SU-DHL-6 (cell line): Measurements from ENCODE around the gene ACTMAP.

Source experiments
- H2AFZ ChIP-seq: fragments of 200-600 bp; sonication (generic); 2 replicates; pipeline ENCODE4 v1.6.1; 2014; ENCODE audit warnings: low read depth, mild to moderate bottlenecking, moderate library complexity, mixed read lengths, antibody characterized with exemption, low read length; ENCODE audit not compliant: severe bottlenecking
- H3F3A ChIP-seq: fragments of 200-600 bp; shearing (Covaris generic); 2 replicates; pipeline ENCODE4 v1.6.0; 2016; ENCODE audit warnings: antibody characterized with exemption, mild to moderate bottlenecking; ENCODE audit not compliant: insufficient read depth
- H3K27ac ChIP-seq: fragments of 200-600 bp; sonication (generic); 2 replicates; pipeline ENCODE4 v1.5.1; 2016; ENCODE audit warnings: low read depth, mild to moderate bottlenecking, low read length, moderate library complexity, mixed read lengths
- H3K27me3 ChIP-seq: fragments of 200-600 bp; sonication (generic), shearing (Covaris generic); 2 replicates; pipeline ENCODE4 v1.6.0; 2014; ENCODE audit warnings: mild to moderate bottlenecking, low read length
- H3K36me3 ChIP-seq: fragments of 200-600 bp; sonication (generic); 2 replicates; pipeline ENCODE4 v1.6.1; 2014; ENCODE audit warnings: mild to moderate bottlenecking, low read length, mixed read lengths
- H3K4me2 ChIP-seq: fragments of 300-600, 200-600 bp; shearing (Covaris generic), sonication (generic); 2 replicates; pipeline ENCODE4 v1.6.0; 2014; ENCODE audit warnings: low read length, low read depth, mild to moderate bottlenecking; ENCODE audit not compliant: poor library complexity, severe bottlenecking
- H3K4me3 ChIP-seq: fragments of 200-600 bp; sonication (generic); 2 replicates; pipeline ENCODE4 v1.5.1; 2014; ENCODE audit warnings: antibody characterized with exemption, low read length, mild to moderate bottlenecking, mixed read lengths; ENCODE audit not compliant: insufficient read depth, poor library complexity, severe bottlenecking
- H3K79me2 ChIP-seq: fragments of 200-600 bp; sonication (generic); 2 replicates; pipeline ENCODE4 v1.6.1; 2014; ENCODE audit warnings: mild to moderate bottlenecking, low read length, moderate library complexity; ENCODE audit not compliant: insufficient read depth
- H3K9ac ChIP-seq: fragments of 200-600 bp; sonication (generic); 2 replicates; pipeline ENCODE4 v1.7.0; 2014; ENCODE audit warnings: mild to moderate bottlenecking, low read length
- H3K9me2 ChIP-seq: fragments of 200-600 bp; sonication (generic); replicated peaks from 2 replicates; pipeline ENCODE4 v1.6.1; 2014; ENCODE audit warnings: low read length; ENCODE audit not compliant: insufficient read depth
- H3K9me3 ChIP-seq: fragments of 200-600 bp; sonication (generic); 2 replicates; pipeline ENCODE4 v1.6.1; 2014; ENCODE audit warnings: low read length, mixed read lengths; ENCODE audit not compliant: insufficient read depth
- H4K20me1 ChIP-seq: fragments of 200-600 bp; sonication (generic); 2 replicates; pipeline ENCODE4 v1.6.1; 2014; ENCODE audit warnings: low read depth, mild to moderate bottlenecking, antibody characterized with exemption, low read length, moderate library complexity, mixed read lengths
- EZH2phosphoT487 ChIP-seq: fragments of 200-600 bp; sonication (generic), shearing (Covaris generic); conservative IDR thresholded peaks from 2 replicates; pipeline ENCODE4 v1.6.1; 2018; ENCODE audit warnings: mild to moderate bottlenecking, antibody characterized with exemption, low read length, moderate library complexity, mixed read lengths
- TF ChIP-seq, protein P1 (sequence below): fragments of 200-600 bp; sonication (generic); IDR thresholded peaks from one replicate; pipeline ENCODE4 v1.5.1; 2017; ENCODE audit warnings: antibody characterized with exemption, mild to moderate bottlenecking, low read length, moderate library complexity; ENCODE audit not compliant: insufficient read depth, poor library complexity, severe bottlenecking

The ACTMAP gene

DNA sequence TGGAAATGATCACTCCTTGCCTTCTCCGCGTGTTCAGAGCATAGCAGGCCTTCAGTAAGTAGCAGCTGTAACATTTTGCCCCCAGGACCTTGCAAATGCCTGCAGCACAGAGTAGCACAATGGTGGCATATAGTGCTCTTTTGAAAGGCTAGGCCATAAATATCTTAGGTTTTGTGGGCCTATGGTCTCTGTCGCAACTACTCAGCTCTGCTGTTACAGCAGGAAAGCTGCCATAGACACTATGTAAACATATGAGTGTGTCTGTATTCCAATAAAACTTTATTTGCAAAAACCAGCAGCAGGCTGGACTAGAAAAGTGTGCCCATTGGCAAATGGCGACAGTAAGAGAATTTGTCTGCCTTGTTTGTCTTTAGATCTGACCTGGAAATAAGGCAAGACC is 24.0 kb downstream of the ACTMAP start:
- no peak overlapping the region for H3K9ac ChIP-seq
- H3F3A ChIP-seq: no peaks in the 10 kb centered on the region
- no peaks in the 10 kb centered on the region for H3K36me3 ChIP-seq
- no peaks in the 10 kb centered on the region for H3K79me2 ChIP-seq
- TF ChIP-seq, protein P1, sequence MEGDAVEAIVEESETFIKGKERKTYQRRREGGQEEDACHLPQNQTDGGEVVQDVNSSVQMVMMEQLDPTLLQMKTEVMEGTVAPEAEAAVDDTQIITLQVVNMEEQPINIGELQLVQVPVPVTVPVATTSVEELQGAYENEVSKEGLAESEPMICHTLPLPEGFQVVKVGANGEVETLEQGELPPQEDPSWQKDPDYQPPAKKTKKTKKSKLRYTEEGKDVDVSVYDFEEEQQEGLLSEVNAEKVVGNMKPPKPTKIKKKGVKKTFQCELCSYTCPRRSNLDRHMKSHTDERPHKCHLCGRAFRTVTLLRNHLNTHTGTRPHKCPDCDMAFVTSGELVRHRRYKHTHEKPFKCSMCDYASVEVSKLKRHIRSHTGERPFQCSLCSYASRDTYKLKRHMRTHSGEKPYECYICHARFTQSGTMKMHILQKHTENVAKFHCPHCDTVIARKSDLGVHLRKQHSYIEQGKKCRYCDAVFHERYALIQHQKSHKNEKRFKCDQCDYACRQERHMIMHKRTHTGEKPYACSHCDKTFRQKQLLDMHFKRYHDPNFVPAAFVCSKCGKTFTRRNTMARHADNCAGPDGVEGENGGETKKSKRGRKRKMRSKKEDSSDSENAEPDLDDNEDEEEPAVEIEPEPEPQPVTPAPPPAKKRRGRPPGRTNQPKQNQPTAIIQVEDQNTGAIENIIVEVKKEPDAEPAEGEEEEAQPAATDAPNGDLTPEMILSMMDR: no peak
- no peak for TF ChIP-seq EZH2phosphoT487
- H4K20me1 ChIP-seq: no peaks in the 10 kb centered on the region
- no peak overlapping the region for H3K4me2 ChIP-seq
- no peak overlapping the region for H3K27ac ChIP-seq
- H3K9me2 ChIP-seq: no peaks in the 10 kb centered on the region
- no peaks in the 10 kb centered on the region for H3K27me3 ChIP-seq
- no peaks in the 10 kb centered on the region for H3K9me3 ChIP-seq
- H2AFZ ChIP-seq: no peak overlapping the region
- no peak overlapping the region for H3K4me3 ChIP-seq

DNA sequence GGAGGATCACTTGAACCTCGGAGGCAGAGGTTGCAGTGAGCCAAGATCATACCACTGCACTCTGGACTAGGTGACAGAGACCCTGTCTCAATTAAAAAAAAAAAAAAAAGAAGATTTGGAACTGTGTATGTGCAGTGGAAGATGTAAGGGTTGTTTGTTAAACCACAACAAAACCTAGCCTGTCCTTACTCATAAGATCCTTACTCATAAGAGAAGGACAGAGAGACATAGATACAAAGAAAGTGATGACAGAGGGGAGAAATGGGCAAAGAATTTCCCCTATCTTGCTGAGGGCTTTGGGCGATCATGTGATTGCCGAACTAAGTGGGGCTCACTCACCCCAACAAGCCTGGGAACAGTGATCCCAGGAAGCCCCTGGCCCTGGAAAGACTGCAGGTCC is 25.4 kb downstream of the ACTMAP start:
- Histone ChIP-seq H3K27me3 (no peaks in the 10 kb centered on the region), H3K79me2 (no peaks in the 10 kb centered on the region), H3F3A (no peaks in the 10 kb centered on the region), H3K9ac (no peak overlapping the region), H3K4me2 (no peak overlapping the region), H3K4me3 (no peak overlapping the region), H2AFZ (no peak overlapping the region), H3K9me3 (no peaks in the 10 kb centered on the region), H3K9me2 (no peaks in the 10 kb centered on the region), H4K20me1 (no peaks in the 10 kb centered on the region), H3K27ac (no peak overlapping the region), H3K36me3 (no peaks in the 10 kb centered on the region)
- TF ChIP-seq, protein P1: no peak
- no peak for TF ChIP-seq EZH2phosphoT487

DNA sequence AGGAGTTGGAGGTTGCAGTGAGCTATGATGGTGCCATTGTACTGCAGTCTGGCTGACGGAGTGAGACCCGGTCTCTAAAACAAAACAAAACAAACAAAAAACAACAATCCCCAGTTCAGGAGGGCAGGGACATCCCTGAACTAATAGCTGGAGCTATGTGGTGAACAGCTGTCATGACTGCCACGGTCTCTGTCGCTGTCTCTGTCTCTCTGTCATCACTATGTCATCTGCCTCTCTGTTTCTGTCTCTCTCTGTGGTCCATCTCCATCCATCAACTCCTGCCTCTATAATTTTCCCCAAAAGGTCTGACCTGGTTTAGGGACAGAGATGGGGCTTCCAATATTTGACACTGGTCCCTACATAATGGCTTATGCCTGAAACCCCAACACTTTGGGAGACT is 26.0 kb downstream of the ACTMAP start:
- H2AFZ ChIP-seq: no peak overlapping the region
- no peak overlapping the region for H3K27ac ChIP-seq
- H3K79me2 ChIP-seq: no peaks in the 10 kb centered on the region
- H3K4me2 ChIP-seq: no peak overlapping the region
- no peak overlapping the region for H3K4me3 ChIP-seq
- no peaks in the 10 kb centered on the region for H3K36me3 ChIP-seq
- no peaks in the 10 kb centered on the region for H3K9me2 ChIP-seq
- no peaks in the 10 kb centered on the region for H4K20me1 ChIP-seq
- no peaks in the 10 kb centered on the region; the same call in 1 of the 2 replicates for H3F3A ChIP-seq
- TF ChIP-seq, protein P1: no peak
- TF ChIP-seq EZH2phosphoT487: no peak
- H3K9me3 ChIP-seq: no peaks in the 10 kb centered on the region
- no peaks in the 10 kb centered on the region for H3K27me3 ChIP-seq
- no peak overlapping the region for H3K9ac ChIP-seq
